ENCODE data around the gene ZSWIM4. TPM values are rescaled to one million over a fixed set of nuclear protein-coding genes. Genes with fewer than 3 reads are reported as not detected.

Gene ZSWIM4
- polyA plus RNA-seq, 1 donor (not counting 4 experiments of a cell fraction or from before 2014, with no cell fraction given): 0.71 TPM

DNA sequence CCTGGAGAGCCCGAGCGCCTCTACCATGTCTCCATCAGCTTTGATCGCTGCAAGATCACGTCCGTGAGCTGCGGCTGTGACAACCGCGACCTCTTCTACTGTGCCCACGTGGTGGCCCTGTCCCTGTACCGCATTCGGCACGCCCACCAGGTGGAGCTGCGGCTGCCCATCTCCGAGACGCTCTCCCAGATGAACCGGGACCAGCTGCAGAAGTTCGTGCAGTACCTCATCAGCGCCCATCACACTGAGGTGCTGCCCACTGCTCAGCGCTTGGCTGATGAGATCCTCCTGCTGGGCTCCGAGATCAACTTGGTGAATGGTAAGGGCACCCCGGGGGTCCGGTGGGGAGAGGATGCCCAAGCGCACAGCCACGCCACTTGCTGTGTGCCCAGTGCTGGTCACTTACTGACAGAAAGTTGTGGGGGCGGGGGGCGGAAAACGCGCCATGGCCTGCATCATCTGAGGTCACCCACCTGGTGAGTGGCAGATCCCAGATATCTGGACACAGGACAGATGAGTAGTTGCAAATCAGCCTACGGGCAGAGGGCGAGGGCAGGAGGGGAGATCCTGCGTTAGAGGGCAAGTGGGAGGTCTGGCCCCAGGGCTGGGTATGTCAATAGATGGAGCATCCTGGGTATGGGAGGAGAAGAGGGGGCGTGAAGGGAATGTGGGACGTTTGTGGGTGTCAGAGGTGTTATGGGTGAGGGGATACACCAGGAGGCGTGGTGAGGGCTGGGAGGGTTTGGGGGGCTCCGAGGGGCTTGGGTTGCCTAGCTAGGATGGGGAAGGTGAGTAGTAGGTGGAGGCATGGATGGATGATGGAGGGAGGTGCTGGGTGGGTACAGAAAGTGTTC lies 9.8 kb downstream of the ZSWIM4 start:
- H3K79me2 ChIP-seq (ENCODE audit: control insufficient read depth, insufficient read depth, low read length): no peaks in the 10 kb centered on the region
- H2AFZ ChIP-seq (ENCODE audit: control insufficient read depth, low read length): no peak overlapping the region
- peaks cover 3% of the 10 kb centered on the region for H3K4me1 ChIP-seq (ENCODE audit: control insufficient read depth, extremely low read depth, insufficient read depth, low read length)
- H4K20me1 ChIP-seq (ENCODE audit: control insufficient read depth, extremely low read depth, insufficient read depth, low read length): no peaks in the 10 kb centered on the region
- TF ChIP-seq EZH2 (IDR thresholded peaks at IDR 0.05; ENCODE audit: low read length): no peak
- TF ChIP-seq CTCF (optimal IDR thresholded peaks at IDR 0.05 in 1 of 3, IDR thresholded peaks at IDR 0.05 in 1 of 3, conservative IDR thresholded peaks at IDR 0.05 in 1 of 3; ENCODE audit: extremely low read depth in 1 of 3, insufficient read depth in 2 of 3, low read length in 3 of 3): peak in 1 of 3 experiments; percentile 33
- no peak overlapping the region for H3K4me2 ChIP-seq (ENCODE audit: control insufficient read depth, extremely low read depth, insufficient read depth, low read depth, low read length)
- FAIRE-seq: no peak
- H3K27me3 ChIP-seq (ENCODE audit: control insufficient read depth, extremely low read depth, insufficient read depth, low read length): no peaks in the 10 kb centered on the region
- dilution Hi-C loops (cut with MboI; ENCODE audit: extremely low pct_ligation_motif_present, low sequenced_read_pairs): no loop called here
- H3K9me3 ChIP-seq (ENCODE audit: control insufficient read depth, low read depth, low read length): no peaks in the 10 kb centered on the region
- no peak overlapping the region for H3K27ac ChIP-seq (ENCODE audit: control insufficient read depth, insufficient read depth, low read length)
- H3K4me3 ChIP-seq (ENCODE audit: control insufficient read depth in 2 of 3, extremely low read depth in 1 of 3, insufficient read depth in 2 of 3, low read depth in 1 of 3, low read length in 3 of 3): no peak overlapping the region
- no peak for DNase-seq (ENCODE audit: low read depth, low spot score)
- H3K36me3 ChIP-seq (ENCODE audit: control insufficient read depth in 2 of 2, extremely low read depth in 1 of 2, insufficient read depth in 2 of 2, low read length in 2 of 2): peaks cover 8 to 14% of the 10 kb centered on the region in 2 experiments
- H3K9ac ChIP-seq (ENCODE audit: control insufficient read depth, extremely low read depth, insufficient read depth, low read length): no peak overlapping the region
- H3K9me1 ChIP-seq (ENCODE audit: control insufficient read depth, extremely low read depth, insufficient read depth, low read length): no peaks in the 10 kb centered on the region

GRCh38 chr19:13806728-13807127 lies 11.5 kb downstream of the ZSWIM4 start:
- Histone ChIP-seq H3K36me3 (ENCODE audit: control insufficient read depth in 2 of 2, extremely low read depth in 1 of 2, insufficient read depth in 2 of 2, low read length in 2 of 2) (peaks cover 8 to 14% of the 10 kb centered on the region in 2 experiments), H3K27me3 (ENCODE audit: control insufficient read depth, extremely low read depth, insufficient read depth, low read length) (no peaks in the 10 kb centered on the region), H3K4me1 (ENCODE audit: control insufficient read depth, extremely low read depth, insufficient read depth, low read length) (peaks cover 3% of the 10 kb centered on the region), H3K79me2 (ENCODE audit: control insufficient read depth, insufficient read depth, low read length) (no peaks in the 10 kb centered on the region), H3K9me3 (ENCODE audit: control insufficient read depth, low read depth, low read length) (no peaks in the 10 kb centered on the region), H3K27ac (ENCODE audit: control insufficient read depth, insufficient read depth, low read length) (no peak overlapping the region), H3K4me3 (ENCODE audit: control insufficient read depth in 2 of 3, extremely low read depth in 1 of 3, insufficient read depth in 2 of 3, low read depth in 1 of 3, low read length in 3 of 3) (no peak overlapping the region), H3K9me1 (ENCODE audit: control insufficient read depth, extremely low read depth, insufficient read depth, low read length) (no peaks in the 10 kb centered on the region), H3K9ac (ENCODE audit: control insufficient read depth, extremely low read depth, insufficient read depth, low read length) (no peak overlapping the region), H4K20me1 (ENCODE audit: control insufficient read depth, extremely low read depth, insufficient read depth, low read length) (no peaks in the 10 kb centered on the region), H3K4me2 (ENCODE audit: control insufficient read depth, extremely low read depth, insufficient read depth, low read depth, low read length) (no peak overlapping the region), H2AFZ (ENCODE audit: control insufficient read depth, low read length) (no peak overlapping the region)
- dilution Hi-C loops (cut with MboI; ENCODE audit: extremely low pct_ligation_motif_present, low sequenced_read_pairs): no loop called here
- TF ChIP-seq CTCF (optimal IDR thresholded peaks at IDR 0.05 in 1 of 3, IDR thresholded peaks at IDR 0.05 in 1 of 3, conservative IDR thresholded peaks at IDR 0.05 in 1 of 3; ENCODE audit: extremely low read depth in 1 of 3, insufficient read depth in 2 of 3, low read length in 3 of 3): no peak
- DNase-seq (ENCODE audit: low read depth, low spot score): no peak
- FAIRE-seq: no peak

Measured in keratinocyte (primary cell).